H1 (cell line): ENCODE results near the gene ZNF488. TPM values are rescaled to one million over a fixed set of nuclear protein-coding genes. Genes with fewer than 3 reads are reported as not detected.

ENCODE experiments used
- CTCF ChIA-PET: fragments of 300-600 bp; sonication (Branson Sonifier 250); formaldehyde crosslinking; loops from one replicate; lab custom pipeline; 2021; ENCODE audit not compliant: partially characterized antibody; lab: Charles Lee
- POLR2A ChIA-PET: fragments of 300-600 bp; sonication (Branson Sonifier 250); formaldehyde crosslinking; loops from one replicate; lab custom pipeline; 2021; ENCODE audit warnings: inconsistent platforms; ENCODE audit not compliant: partially characterized antibody; lab: Charles Lee
- DNase-seq, 2 experiments: peaks; one replicate each; pipeline versions ENCODE4 v3.0.0 to v3.0.0-alpha.2; 2010 to 2022; ENCODE audit warnings: low spot score in 2 of 2, low read depth in 1 of 2, mixed read lengths in 1 of 2
- FAIRE-seq: peaks from 2 replicates; lab custom pipeline; 2011; peaks lifted over from hg19 to GRCh38; lab: Jason Lieb, UNC
- H2AFZ ChIP-seq: 2 replicates; pipeline ENCODE4 v1.8.1; 2012; ENCODE audit warnings: low read length, inconsistent platforms
- H2AK5ac ChIP-seq: 2 replicates; pipeline ENCODE4 v1.6.1; 2013; ENCODE audit warnings: low read depth, low read length
- H2BK120ac ChIP-seq: replicated peaks from 2 replicates; pipeline ENCODE3; 2013; ENCODE audit warnings: low read depth, low read length, inconsistent platforms
- H2BK12ac ChIP-seq: 2 replicates; pipeline ENCODE4 v1.6.1; 2013; ENCODE audit warnings: low read depth, low read length
- H2BK15ac ChIP-seq: 2 replicates; pipeline ENCODE4 v1.6.1; 2013; ENCODE audit warnings: low read length
- H2BK20ac ChIP-seq: 2 replicates; pipeline ENCODE4 v1.6.1; 2013; ENCODE audit warnings: low read length
- H2BK5ac ChIP-seq: 2 replicates; pipeline ENCODE4 v1.6.1; 2013; ENCODE audit warnings: low read depth, low read length
- H3K14ac ChIP-seq: 2 replicates; pipeline ENCODE4 v1.6.1; 2013; ENCODE audit warnings: inconsistent platforms; ENCODE audit not compliant: insufficient read length
- H3K18ac ChIP-seq: 2 replicates; pipeline ENCODE4 v1.6.1; 2013; ENCODE audit warnings: low read length; ENCODE audit errors: extremely low read depth
- H3K23ac ChIP-seq: 2 replicates; pipeline ENCODE4 v1.6.1; 2013; ENCODE audit warnings: inconsistent platforms; ENCODE audit not compliant: insufficient read length
- H3K23me2 ChIP-seq: 2 replicates; pipeline ENCODE4 v1.6.1; 2013; ENCODE audit warnings: low read depth, low read length
- H3K27ac ChIP-seq: 2 replicates; pipeline ENCODE4 v1.6.1; 2011; ENCODE audit warnings: low read depth, low read length, inconsistent platforms
- H3K27me3 ChIP-seq, 4 experiments: replicated peaks in 1 of 4; 1 replicate in 1 of 4; 2 replicates in 3 of 4; pipeline versions ENCODE4 v1.6.1 to v1.8.1; 2011 to 2013; ENCODE audit warnings: low read length in 3 of 4, mild to moderate bottlenecking in 3 of 4, inconsistent platforms in 2 of 4, mixed read lengths in 2 of 4, moderate library complexity in 1 of 4; ENCODE audit not compliant: control insufficient read depth in 3 of 4, insufficient read depth in 3 of 4; ENCODE audit errors: extremely low read depth in 1 of 4
- H3K36me3 ChIP-seq, 4 experiments: 2 replicates each; pipeline versions ENCODE4 v1.6.1 to v1.8.1; 2011 to 2013; ENCODE audit warnings: mild to moderate bottlenecking in 4 of 4, low read length in 3 of 4, moderate library complexity in 2 of 4, control low read depth in 1 of 4, inconsistent platforms in 1 of 4; ENCODE audit not compliant: insufficient read depth in 4 of 4, control insufficient read depth in 2 of 4
- H3K4ac ChIP-seq: replicated peaks from 2 replicates; pipeline ENCODE3; 2013; ENCODE audit warnings: low read length, low read depth, mixed read lengths, inconsistent platforms; ENCODE audit not compliant: insufficient read length
- H3K4me1 ChIP-seq, 4 experiments: replicated peaks in 1 of 4; 1 replicate in 1 of 4; 2 replicates in 3 of 4; pipeline versions ENCODE4 v1.6.1 to v1.8.1; 2011 to 2013; ENCODE audit warnings: low read length in 3 of 4, inconsistent platforms in 2 of 4, mixed read lengths in 1 of 4; ENCODE audit not compliant: insufficient read depth in 4 of 4, control insufficient read depth in 3 of 4
- H3K4me2 ChIP-seq, 2 experiments: 2 replicates each; pipeline versions ENCODE4 v1.6.1 to v1.8.1; 2011 to 2013; ENCODE audit warnings: low read depth in 2 of 2, low read length in 2 of 2, control low read depth in 1 of 2, inconsistent platforms in 1 of 2, mild to moderate bottlenecking in 1 of 2; ENCODE audit not compliant: insufficient read depth in 1 of 2
- H3K4me3 ChIP-seq, 4 experiments: fragments of 200-600, 300-600 bp in 1 of 4; sonication (generic), shearing (Covaris generic), sonication (Bioruptor Twin) in 1 of 4; 2 replicates each; pipeline versions ENCODE4 v1.5.1 to v1.8.1; 2011 to 2016; ENCODE audit warnings: low read length in 4 of 4, low read depth in 3 of 4, control low read depth in 2 of 4, inconsistent platforms in 2 of 4, mild to moderate bottlenecking in 2 of 4, mixed read lengths in 1 of 4, moderate library complexity in 1 of 4; ENCODE audit not compliant: insufficient read depth in 2 of 4; ENCODE audit errors: extremely low read depth in 1 of 4
- H3K56ac ChIP-seq: replicated peaks from 2 replicates; pipeline ENCODE3; 2013; ENCODE audit warnings: low read depth, mild to moderate bottlenecking, mixed read lengths, low read length, inconsistent platforms; ENCODE audit not compliant: insufficient read length
- H3K79me1 ChIP-seq: 2 replicates; pipeline ENCODE4 v1.6.1; 2013; ENCODE audit warnings: low read depth, low read length, control low read depth
- H3K79me2 ChIP-seq, 2 experiments: 2 replicates each; pipeline versions ENCODE4 v1.6.1 to v1.8.1; 2012 to 2013; ENCODE audit warnings: low read length in 2 of 2, mild to moderate bottlenecking in 2 of 2, inconsistent platforms in 1 of 2; ENCODE audit not compliant: insufficient read depth in 2 of 2, control insufficient read depth in 1 of 2
- H3K9ac ChIP-seq, 4 experiments: replicated peaks in 1 of 4; 1 replicate in 1 of 4; 2 replicates in 3 of 4; pipeline versions ENCODE4 v1.6.1 to v1.8.1; 2011 to 2013; ENCODE audit warnings: low read depth in 3 of 4, low read length in 3 of 4, control low read depth in 2 of 4, mild to moderate bottlenecking in 2 of 4, moderate library complexity in 2 of 4, inconsistent platforms in 1 of 4; ENCODE audit errors: extremely low read depth in 1 of 4
- H3K9me3 ChIP-seq, 2 experiments: 2 replicates each; pipeline versions ENCODE4 v1.6.1 to v1.8.1; 2012 to 2013; ENCODE audit warnings: mild to moderate bottlenecking in 2 of 2, moderate library complexity in 2 of 2, control low read depth in 1 of 2, inconsistent platforms in 1 of 2, low read depth in 1 of 2, low read length in 1 of 2, mixed read lengths in 1 of 2; ENCODE audit not compliant: insufficient read depth in 2 of 2
- H4K20me1 ChIP-seq, 2 experiments: replicated peaks in 1 of 2; 2 replicates each; pipeline versions ENCODE3 to v1.8.1; 2011 to 2013; ENCODE audit warnings: inconsistent platforms in 2 of 2, low read length in 2 of 2, mild to moderate bottlenecking in 1 of 2; ENCODE audit not compliant: insufficient read depth in 2 of 2, control insufficient read depth in 1 of 2
- H4K5ac ChIP-seq: 2 replicates; pipeline ENCODE4 v1.6.1; 2013; ENCODE audit warnings: low read length, low read depth, mixed read lengths, inconsistent platforms; ENCODE audit not compliant: insufficient read length
- H4K8ac ChIP-seq: 2 replicates; pipeline ENCODE4 v1.8.0; 2013; ENCODE audit warnings: mild to moderate bottlenecking, moderate library complexity, low read length, inconsistent platforms; ENCODE audit not compliant: insufficient read depth; ENCODE audit errors: extremely low read depth
- H4K91ac ChIP-seq: replicated peaks from 2 replicates; pipeline ENCODE3; 2013; ENCODE audit warnings: low read length, mixed read lengths, inconsistent platforms; ENCODE audit not compliant: insufficient read length
- CREB1 ChIP-seq: IDR thresholded peaks from 2 replicates; pipeline ENCODE4 v1.6.1; 2012; ENCODE audit warnings: inconsistent platforms
- SP1 ChIP-seq: IDR thresholded peaks from 2 replicates; pipeline ENCODE4 v1.6.1; 2011; ENCODE audit warnings: low read depth, low read length
- SUZ12 ChIP-seq: fragments of 200-600 bp; sonication (generic); IDR thresholded peaks from 2 replicates; pipeline ENCODE4 v1.6.1; 2012; ENCODE audit warnings: mild to moderate bottlenecking, inconsistent platforms, low read length, moderate library complexity, mixed read lengths
- TAF1 ChIP-seq: IDR thresholded peaks from 2 replicates; pipeline ENCODE4 v1.6.1; 2011; ENCODE audit warnings: mild to moderate bottlenecking, low read depth, low read length
- WGBS, 2 experiments: shearing (Covaris generic) in 1 of 2; methylation state at CpG; one replicate each; pipeline versions ENCODE4 v1.1.6 to v1.1.7; 2013 to 2015; ENCODE audit warnings: low lambda C conversion rate in 2 of 2, mixed read lengths in 2 of 2, inconsistent platforms in 1 of 2, low coverage in 1 of 2, missing lambda C conversion rate in 1 of 2; ENCODE audit not compliant: insufficient replicate concordance in 2 of 2, insufficient coverage in 1 of 2, insufficient read length in 1 of 2; ENCODE audit errors: extremely low coverage in 1 of 2, missing lambda C conversion rate in 1 of 2; 5-methylcytosine and 5-hydroxymethylcytosine counted together
- polyA plus RNA-seq, 7 experiments: library from polyadenylated mRNA; depleted of rRNA in 3 of 7; stranded (reverse) in 5 of 7; unstranded in 2 of 7; fragments of >200 nt in 5 of 7; fragments of 200-250 nt in 2 of 7; gene quantifications; 1 replicate in 5 of 7; 2 replicates in 1 of 7; 4 replicates in 1 of 7; pipeline versions ENCODE4 v1.2.1 to v1.2.3, GENCODE V29; 2011 to 2013; ENCODE audit warnings: missing spikeins in 2 of 7, mixed read lengths in 2 of 7
- total RNA-seq: library from RNA; stranded (reverse); fragmentation: NEBNext Ultra II Directional; extraction: Animal tissue kit (Norgen Biotek cat#: 25700); gene quantifications from 2 replicates; pipeline ENCODE4 v1.2.1, GENCODE V29; 2021
- TF ChIP-seq, protein P1 (sequence below): IDR thresholded peaks from 2 replicates; pipeline ENCODE4 v1.6.1; 2011; ENCODE audit warnings: low read depth, mild to moderate bottlenecking, low read length; ENCODE audit not compliant: insufficient read depth
- TF ChIP-seq, protein P2 (sequence below): IDR thresholded peaks from 2 replicates; pipeline ENCODE4 v1.6.1; 2012; ENCODE audit warnings: low read length, inconsistent platforms
- TF ChIP-seq, protein P3 (sequence below), 3 experiments: IDR thresholded peaks; 1 replicate in 2 of 3; 2 replicates in 1 of 3; pipeline versions ENCODE4 v1.5.1 to v1.6.1; 2011; ENCODE audit warnings: low read length in 3 of 3, mild to moderate bottlenecking in 3 of 3, inconsistent platforms in 2 of 3, low read depth in 1 of 3, moderate library complexity in 1 of 3; ENCODE audit not compliant: insufficient read depth in 1 of 3; ENCODE audit errors: control extremely low read depth in 1 of 3

The ZNF488 gene
- total and polyA plus RNA-seq, 2 of the 8 experiments (the other 6 are each of a cell fraction or from before 2014, with no cell fraction given), result 7.9 to 11.4 TPM

DNA sequence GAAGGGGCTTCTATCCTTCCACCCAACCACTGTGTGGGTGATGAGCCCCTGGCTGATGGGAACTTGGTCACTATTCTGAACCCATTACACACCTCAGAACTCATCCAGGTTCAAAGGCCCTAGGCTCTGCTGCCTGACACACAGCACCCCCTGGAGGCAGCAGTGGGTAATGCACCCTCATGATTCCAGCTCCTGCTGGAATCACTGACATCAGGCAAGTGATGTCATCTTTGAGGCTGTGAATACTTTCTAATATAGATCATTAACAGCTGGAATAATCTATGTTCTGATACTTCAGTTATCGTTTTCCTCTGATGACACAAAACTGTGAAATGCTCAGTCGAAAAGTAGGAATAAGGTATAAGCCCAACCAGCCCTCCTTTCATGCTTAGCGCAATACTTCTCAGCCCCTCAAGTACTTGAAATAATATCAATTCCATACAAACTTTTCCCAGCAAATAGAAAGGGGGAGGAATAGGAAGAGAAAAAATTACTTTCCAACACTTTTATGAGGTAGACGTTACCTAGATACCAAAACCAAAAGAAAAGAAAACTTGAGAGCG, 43.4 kb downstream of the ZNF488 start:
- no peak overlapping the region for H3K4me3 ChIP-seq
- no peak overlapping the region for H3K27ac ChIP-seq
- no peaks in the 10 kb centered on the region for H3K79me2 ChIP-seq
- no peak overlapping the region for H2BK5ac ChIP-seq
- H3K23me2 ChIP-seq, result no peaks in the 10 kb centered on the region
- H2AK5ac ChIP-seq, result no peak overlapping the region
- POLR2A ChIA-PET, result no interaction called here
- no peak for FAIRE-seq
- H3K27me3 ChIP-seq, result no peaks in the 10 kb centered on the region
- H3K4me2 ChIP-seq, result no peak overlapping the region
- 68% methylated on average over 5 of the region's 5 CpGs; no CpG with 5 or more reads in 1 of the 2 experiments for WGBS, 2 experiments
- H4K8ac ChIP-seq, result no peak overlapping the region; the same call in 1 of the 2 replicates
- H2BK20ac ChIP-seq, result no peak overlapping the region
- no peak overlapping the region for H3K56ac ChIP-seq
- H3K23ac ChIP-seq, result no peak overlapping the region
- H2BK120ac ChIP-seq, result no peak overlapping the region
- no peaks in the 10 kb centered on the region for H4K20me1 ChIP-seq
- no peak overlapping the region for H3K18ac ChIP-seq
- no peak overlapping the region for H3K9ac ChIP-seq
- no peak overlapping the region for H4K5ac ChIP-seq
- H3K4ac ChIP-seq, result no peak overlapping the region
- no peak overlapping the region for H2BK12ac ChIP-seq
- no peaks in the 10 kb centered on the region for H3K36me3 ChIP-seq
- H3K4me1 ChIP-seq, result peaks cover 0 to 3% (median under 1%) of the 10 kb centered on the region in 4 experiments; a peak in 3 of 7 replicates
- CTCF ChIA-PET, result interaction anchor here (0.6 to 14.6 kb wide), 24 partner anchors 11 to 348 kb away, joined by 3 to 132 read pairs (median 4); partner anchors contain the start of genes GDF10 and GDF2
- DNase-seq, result peak; percentile 51 to 95
- no peak overlapping the region for H3K14ac ChIP-seq
- H2BK15ac ChIP-seq, result no peak overlapping the region
- H3K9me3 ChIP-seq, result no peaks in the 10 kb centered on the region
- H3K79me1 ChIP-seq, result no peaks in the 10 kb centered on the region
- no peak overlapping the region for H4K91ac ChIP-seq
- peak overlapping the region; percentile 89; the same call in 1 of the 2 replicates for H2AFZ ChIP-seq
- TF ChIP-seq, protein P1, sequence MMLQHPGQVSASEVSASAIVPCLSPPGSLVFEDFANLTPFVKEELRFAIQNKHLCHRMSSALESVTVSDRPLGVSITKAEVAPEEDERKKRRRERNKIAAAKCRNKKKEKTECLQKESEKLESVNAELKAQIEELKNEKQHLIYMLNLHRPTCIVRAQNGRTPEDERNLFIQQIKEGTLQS, result no peak
- TF ChIP-seq SP1, result no peak
- TF ChIP-seq CREB1, result peak; percentile 38; the same call in 1 of the 2 replicates
- TF ChIP-seq, protein P2, sequence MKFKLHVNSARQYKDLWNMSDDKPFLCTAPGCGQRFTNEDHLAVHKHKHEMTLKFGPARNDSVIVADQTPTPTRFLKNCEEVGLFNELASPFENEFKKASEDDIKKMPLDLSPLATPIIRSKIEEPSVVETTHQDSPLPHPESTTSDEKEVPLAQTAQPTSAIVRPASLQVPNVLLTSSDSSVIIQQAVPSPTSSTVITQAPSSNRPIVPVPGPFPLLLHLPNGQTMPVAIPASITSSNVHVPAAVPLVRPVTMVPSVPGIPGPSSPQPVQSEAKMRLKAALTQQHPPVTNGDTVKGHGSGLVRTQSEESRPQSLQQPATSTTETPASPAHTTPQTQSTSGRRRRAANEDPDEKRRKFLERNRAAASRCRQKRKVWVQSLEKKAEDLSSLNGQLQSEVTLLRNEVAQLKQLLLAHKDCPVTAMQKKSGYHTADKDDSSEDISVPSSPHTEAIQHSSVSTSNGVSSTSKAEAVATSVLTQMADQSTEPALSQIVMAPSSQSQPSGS, result 0 out of 2 replicates have a peak, but pooled peaks have one; percentile 59
- TF ChIP-seq SUZ12, result no peak
- no peak for TF ChIP-seq TAF1
- TF ChIP-seq, protein P3, sequence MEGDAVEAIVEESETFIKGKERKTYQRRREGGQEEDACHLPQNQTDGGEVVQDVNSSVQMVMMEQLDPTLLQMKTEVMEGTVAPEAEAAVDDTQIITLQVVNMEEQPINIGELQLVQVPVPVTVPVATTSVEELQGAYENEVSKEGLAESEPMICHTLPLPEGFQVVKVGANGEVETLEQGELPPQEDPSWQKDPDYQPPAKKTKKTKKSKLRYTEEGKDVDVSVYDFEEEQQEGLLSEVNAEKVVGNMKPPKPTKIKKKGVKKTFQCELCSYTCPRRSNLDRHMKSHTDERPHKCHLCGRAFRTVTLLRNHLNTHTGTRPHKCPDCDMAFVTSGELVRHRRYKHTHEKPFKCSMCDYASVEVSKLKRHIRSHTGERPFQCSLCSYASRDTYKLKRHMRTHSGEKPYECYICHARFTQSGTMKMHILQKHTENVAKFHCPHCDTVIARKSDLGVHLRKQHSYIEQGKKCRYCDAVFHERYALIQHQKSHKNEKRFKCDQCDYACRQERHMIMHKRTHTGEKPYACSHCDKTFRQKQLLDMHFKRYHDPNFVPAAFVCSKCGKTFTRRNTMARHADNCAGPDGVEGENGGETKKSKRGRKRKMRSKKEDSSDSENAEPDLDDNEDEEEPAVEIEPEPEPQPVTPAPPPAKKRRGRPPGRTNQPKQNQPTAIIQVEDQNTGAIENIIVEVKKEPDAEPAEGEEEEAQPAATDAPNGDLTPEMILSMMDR (IDR thresholded peaks at IDR 0.05; ENCODE audit: control extremely low read depth in 1 of 3, insufficient read depth in 1 of 3, low read depth in 1 of 3, low read length in 3 of 3), result peak; percentile 77 to 98 (median 96)
